HG03432 (cell line): ENCODE results near the gene RMND1.
A peak's percentile ranks its signal among the peaks of the same experiment; 100 is the strongest.
"Not testable (repeated sequence)": the region's sequence is repeated elsewhere in the genome, so short reads cannot be mapped to it uniquely, and the experiment has no call there.

Experiments
- ATAC-seq: cut with Tn5 transposase; IDR thresholded peaks from one replicate; pipeline ENCODE4 v1.9.1; 2021; ENCODE audit warnings: mild to moderate bottlenecking, moderate library complexity; ENCODE audit not compliant: unreplicated experiment

Gene RMND1

DNA sequence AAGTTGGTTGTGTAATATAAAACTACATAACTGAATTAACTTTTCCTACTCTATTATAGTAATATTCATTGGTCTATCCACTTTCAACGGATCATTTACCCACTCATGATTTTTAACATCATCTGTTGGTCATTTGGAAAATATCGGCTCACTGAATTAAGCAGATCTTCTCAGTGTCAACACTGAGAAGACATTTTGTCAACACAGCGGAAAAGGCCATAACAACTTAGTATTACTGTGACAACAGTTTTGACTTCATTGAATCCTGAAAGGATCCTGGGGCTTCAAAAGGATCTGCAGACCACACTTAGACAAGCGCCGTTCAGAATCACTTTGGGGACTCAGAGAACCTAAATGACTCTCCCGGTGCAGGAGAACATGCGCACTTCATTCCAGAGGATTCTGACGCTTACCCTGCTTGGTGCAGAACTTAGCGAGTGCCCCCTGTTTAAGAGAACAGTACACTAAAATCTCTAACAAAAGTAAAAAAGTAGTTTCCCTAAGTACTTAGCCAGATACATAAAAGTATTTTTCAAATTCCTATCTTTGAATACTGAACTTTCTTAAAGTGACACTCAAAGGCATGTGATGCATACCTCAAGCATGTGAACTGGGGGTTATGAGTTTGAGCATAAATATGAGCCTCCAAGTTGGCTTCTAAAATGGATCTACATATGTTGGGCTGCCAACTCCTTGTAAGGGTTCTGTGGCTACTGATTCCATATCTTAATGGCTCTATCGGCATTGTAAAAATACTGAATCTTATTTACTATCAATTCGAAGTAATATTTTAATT, 64.6 kb downstream of the RMND1 start:
- ATAC-seq = no peak

DNA sequence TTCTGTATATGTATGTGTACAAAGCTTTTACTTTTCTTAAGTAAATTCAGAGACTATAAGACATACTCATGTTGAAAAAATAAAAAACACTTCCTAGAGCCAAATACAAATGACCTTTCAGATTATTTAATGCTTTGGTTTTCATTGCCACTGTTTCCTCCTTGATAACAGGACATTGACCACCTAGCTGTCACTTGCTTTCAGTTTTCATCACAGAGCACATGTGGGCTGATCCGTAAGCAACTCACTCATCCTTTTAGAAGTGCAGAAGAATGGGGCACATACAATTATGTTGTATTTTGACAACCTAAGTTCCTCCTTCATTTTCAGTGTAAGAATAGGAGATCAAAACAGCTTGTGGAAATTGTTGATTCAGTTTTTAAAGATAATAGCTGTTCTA, 66.7 kb downstream of the RMND1 start:
- ATAC-seq = no peak

DNA sequence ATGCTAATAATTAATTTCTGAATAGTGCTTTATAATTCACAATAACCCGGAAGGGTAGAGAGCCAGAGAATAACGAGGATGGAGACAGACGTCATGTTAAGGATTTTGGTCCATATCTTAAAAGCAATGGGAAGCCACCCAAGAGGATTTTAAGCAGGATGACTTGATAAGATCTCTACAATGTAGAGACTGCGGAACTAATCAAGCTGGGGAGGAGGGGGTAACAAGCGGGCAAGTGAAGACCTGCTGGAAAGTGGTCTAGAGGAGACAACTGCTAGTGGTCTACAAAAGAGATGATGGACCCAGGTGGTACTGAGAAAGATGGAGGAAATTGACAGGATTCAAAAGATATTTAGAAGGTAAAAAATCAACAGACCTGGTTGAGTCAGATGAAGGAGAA, 67.8 kb downstream of the RMND1 start:
- no peak for ATAC-seq

GRCh38 chr6:151382631-151383030, 69.3 kb downstream of the RMND1 start:
- not testable (repeated sequence) for ATAC-seq

DNA sequence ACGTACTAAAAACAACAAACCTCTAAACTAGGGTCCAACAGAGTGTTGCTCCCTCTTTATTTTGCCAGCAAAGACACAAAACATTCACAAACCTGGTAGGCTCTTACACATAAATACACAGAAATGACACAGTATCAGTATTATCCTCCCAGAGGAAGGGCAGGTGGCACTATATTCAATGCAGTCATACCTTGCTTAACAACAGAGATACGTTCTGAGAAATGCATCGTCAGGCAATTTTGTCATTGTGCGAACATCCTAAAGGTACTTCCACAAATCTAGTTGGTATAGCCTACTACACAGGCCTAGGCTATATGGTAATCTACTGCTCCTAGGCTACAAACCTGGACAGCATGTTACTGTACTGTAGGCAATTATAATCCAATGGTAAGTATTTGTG, 70.2 kb downstream of the RMND1 start:
- ATAC-seq = no peak

- ATAC-seq = no peak
Observed at GRCh38 chr6:151380848-151381205, 71.1 kb downstream of the RMND1 start.

GRCh38 chr6:151379933-151380847, 71.7 kb downstream of the RMND1 start:
- peak; percentile 79 for ATAC-seq

GRCh38 chr6:151377095-151377494, 74.8 kb downstream of the RMND1 start:
- no peak for ATAC-seq

- peak; percentile 41 for ATAC-seq
Observed at GRCh38 chr6:151376440-151376839, 75.5 kb downstream of the RMND1 start.

GRCh38 chr6:151375833-151376232, 76.1 kb downstream of the RMND1 start:
- ATAC-seq = no peak

DNA sequence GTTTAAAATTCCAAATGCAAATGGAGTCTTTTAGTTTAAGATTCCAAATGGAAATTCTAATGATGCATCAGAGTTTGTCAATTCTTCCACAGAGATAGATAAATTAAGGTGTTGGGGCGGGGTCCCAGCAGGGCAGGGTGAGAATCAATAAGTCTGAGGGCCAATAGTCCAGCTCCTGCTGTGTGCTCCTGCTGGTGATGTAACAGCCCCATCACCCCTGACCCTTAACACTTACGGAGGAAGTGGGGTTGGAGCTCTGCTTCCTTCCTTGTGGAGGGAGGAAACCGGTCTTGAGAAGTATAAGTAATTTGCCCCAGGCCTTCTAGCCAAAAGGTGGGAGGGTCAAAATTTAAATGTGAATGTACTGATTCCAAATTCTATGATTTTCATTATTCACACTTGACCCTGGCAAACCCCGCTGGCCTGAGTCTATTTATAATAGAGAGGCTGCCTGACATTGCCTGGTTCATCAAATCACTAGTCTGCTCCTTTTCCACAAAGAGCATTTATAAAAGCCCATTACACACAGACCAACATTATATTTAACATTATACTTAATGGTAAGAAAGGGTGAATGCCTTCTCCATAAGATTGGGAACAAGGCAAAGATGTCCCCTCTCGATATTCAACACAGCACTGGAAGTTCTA, 77.8 kb downstream of the RMND1 start:
- ATAC-seq = no peak

- ATAC-seq = no peak
Observed at GRCh38 chr6:151372164-151372563, 79.8 kb downstream of the RMND1 start.

GRCh38 chr6:151370509-151371078, 81.3 kb downstream of the RMND1 start:
- ATAC-seq = no peak

- no peak for ATAC-seq
Observed at GRCh38 chr6:151365233-151365632, 86.7 kb downstream of the RMND1 start.

- no peak for ATAC-seq
Observed at GRCh38 chr6:151359486-151359885, 92.4 kb downstream of the RMND1 start.

DNA sequence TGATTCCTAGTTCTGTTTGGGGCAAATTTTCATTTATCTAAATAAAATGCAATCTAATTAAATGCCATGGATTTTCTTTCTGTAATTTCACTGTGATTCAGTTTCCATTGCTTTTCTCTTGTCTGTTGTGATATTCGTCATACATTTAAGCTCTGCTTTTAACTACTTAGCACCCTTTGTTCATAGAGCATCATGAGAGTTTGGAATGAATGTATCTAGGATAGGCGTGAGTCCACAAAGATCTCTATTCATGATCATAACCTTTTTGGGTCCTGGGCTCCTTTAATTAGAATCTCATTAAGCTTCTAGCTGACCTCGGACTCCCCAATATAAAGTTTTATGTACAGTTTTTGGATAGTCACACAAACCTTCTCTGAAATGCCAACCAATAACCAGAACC, 93.5 kb downstream of the RMND1 start:
- ATAC-seq = no peak

DNA sequence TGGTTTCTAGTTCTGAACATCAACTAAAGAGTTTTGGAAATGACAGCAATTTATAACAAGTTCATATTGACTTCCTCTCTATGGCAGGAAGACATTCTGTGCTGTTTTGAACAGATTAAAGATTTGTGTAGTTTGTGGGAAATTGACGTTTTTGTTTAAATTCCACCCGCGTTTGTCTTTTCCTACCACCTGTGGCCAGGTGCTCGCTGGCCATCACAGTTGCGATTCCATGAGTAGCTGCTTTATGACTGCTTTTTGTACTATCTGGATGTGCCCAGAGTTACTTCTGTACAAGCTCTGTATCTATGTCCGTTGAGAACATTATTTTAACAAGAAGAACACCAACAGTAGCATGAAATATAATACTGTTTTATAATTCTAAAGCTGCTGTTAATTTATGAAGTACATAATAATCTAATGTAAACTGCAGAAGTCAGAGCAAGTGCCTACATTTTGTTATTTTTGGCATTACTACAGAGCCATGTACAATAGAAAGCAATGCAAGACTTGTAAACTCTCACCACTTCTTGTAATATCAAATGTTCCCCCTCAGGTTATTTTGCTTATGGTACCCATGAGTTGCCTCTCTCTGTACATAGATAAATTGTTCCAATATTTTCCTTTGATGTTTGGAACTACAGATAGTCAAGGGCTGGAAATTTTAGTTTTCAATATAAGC, 94.0 kb downstream of the RMND1 start:
- ATAC-seq = no peak

DNA sequence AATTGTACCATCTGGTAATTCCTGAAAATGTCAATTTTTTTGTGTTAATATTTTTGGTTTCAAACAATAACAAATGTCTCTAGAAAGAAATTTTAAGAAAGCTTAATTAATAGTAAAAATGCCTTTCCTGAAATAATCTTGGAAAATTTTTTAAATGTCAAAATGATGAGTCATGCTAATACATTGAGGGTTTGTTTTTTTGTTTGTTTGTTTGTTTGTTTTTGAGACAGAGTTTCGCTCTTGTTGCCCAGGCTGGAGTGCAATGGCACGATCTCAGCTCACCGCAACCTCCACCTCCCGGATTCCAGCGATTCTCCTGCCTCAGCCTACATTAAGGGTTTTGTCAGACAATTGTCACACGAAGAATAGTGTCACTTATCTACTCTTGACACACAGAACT, 94.9 kb downstream of the RMND1 start:
- ATAC-seq = not testable (repeated sequence)
